Measurements from ENCODE around the gene RLN1. TPM values are rescaled to one million over a fixed set of nuclear protein-coding genes. Genes with fewer than 3 reads are reported as not detected.

RLN1 gene
- total RNA-seq, 1 donor from 2014 or later: not detected

DNA sequence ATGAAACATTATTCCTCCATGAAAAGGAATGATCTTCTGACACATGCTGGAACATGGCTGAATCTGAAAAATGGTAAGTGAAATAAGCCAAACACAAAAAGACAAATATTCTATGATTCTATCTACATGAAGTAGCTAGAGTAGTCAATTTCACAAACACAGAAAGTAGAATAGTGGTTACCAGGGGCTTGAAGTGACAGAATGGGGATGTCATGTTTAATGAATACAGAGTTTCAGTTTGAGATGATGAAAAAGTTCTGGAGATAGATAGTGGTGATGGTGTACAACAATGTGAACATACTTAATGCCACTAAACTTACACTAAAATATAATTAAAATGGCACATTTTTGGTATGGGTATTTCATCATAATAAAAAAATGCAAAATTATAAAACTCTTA is 53.4 kb downstream of the RLN1 start:
- Histone ChIP-seq H3K9ac (ENCODE audit: low read length) (no peak overlapping the region), H3K4me2 (ENCODE audit: low read length) (no peak overlapping the region), H3K9me3 (ENCODE audit: insufficient read depth, low read depth, low read length) (no peaks in the 10 kb centered on the region), H3K27me3 (ENCODE audit: insufficient read depth, low read length) (no peaks in the 10 kb centered on the region), H3K79me2 (ENCODE audit: insufficient read depth, low read length) (no peaks in the 10 kb centered on the region), H4K20me1 (ENCODE audit: insufficient read depth, low read length) (no peaks in the 10 kb centered on the region), H3K4me1 (ENCODE audit: insufficient read depth, low read length) (no peaks in the 10 kb centered on the region), H3K36me3 (ENCODE audit: insufficient read depth, low read length) (no peaks in the 10 kb centered on the region), H2AFZ (ENCODE audit: low read depth, low read length) (no peak overlapping the region), H3K27ac (ENCODE audit: low read depth, low read length) (no peak overlapping the region), H3K4me3 (ENCODE audit: insufficient read depth, low read depth, low read length) (no peak overlapping the region)
- Mint-ChIP-seq H3K9me3 (ENCODE audit: unreplicated experiment) (peaks cover 1% of the 10 kb centered on the region), H3K36me3 (ENCODE audit: low read depth, unreplicated experiment) (peaks cover 2% of the 10 kb centered on the region), H3K4me1 (ENCODE audit: low read depth, unreplicated experiment) (no peaks in the 10 kb centered on the region), H3K4me3 (ENCODE audit: unreplicated experiment) (no peak overlapping the region), H3K27me3 (ENCODE audit: low read depth, unreplicated experiment) (no peaks in the 10 kb centered on the region), H3K27ac (ENCODE audit: unreplicated experiment) (no peak overlapping the region)
- no peak for TF ChIP-seq EZH2 (IDR thresholded peaks at IDR 0.05; ENCODE audit: insufficient read depth, low read length)
- TF ChIP-seq, protein P1, sequence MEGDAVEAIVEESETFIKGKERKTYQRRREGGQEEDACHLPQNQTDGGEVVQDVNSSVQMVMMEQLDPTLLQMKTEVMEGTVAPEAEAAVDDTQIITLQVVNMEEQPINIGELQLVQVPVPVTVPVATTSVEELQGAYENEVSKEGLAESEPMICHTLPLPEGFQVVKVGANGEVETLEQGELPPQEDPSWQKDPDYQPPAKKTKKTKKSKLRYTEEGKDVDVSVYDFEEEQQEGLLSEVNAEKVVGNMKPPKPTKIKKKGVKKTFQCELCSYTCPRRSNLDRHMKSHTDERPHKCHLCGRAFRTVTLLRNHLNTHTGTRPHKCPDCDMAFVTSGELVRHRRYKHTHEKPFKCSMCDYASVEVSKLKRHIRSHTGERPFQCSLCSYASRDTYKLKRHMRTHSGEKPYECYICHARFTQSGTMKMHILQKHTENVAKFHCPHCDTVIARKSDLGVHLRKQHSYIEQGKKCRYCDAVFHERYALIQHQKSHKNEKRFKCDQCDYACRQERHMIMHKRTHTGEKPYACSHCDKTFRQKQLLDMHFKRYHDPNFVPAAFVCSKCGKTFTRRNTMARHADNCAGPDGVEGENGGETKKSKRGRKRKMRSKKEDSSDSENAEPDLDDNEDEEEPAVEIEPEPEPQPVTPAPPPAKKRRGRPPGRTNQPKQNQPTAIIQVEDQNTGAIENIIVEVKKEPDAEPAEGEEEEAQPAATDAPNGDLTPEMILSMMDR (IDR thresholded peaks at IDR 0.05; ENCODE audit: insufficient read depth, low read depth, low read length): no peak
- DNase-seq (ENCODE audit: low read depth) (no peak), FAIRE-seq (no peak)

Other genes starting within 250 kb of the RLN1 start
- not detected in 2 replicates for gene INSL6, start 154.2 kb downstream of the RLN1 start, total RNA-seq
- gene INSL4, start 108.5 kb downstream of the RLN1 start, total RNA-seq: 0.11 TPM in 1 of 2 replicates, not detected in the other
- gene RLN2, start 35.2 kb downstream of the RLN1 start, total RNA-seq: 0.52 and 0.55 TPM in 2 replicates
- gene PLGRKT, start 98.0 kb upstream of the RLN1 start, total RNA-seq: 10.6 and 14.7 TPM in 2 replicates
- gene CD274, start 110.7 kb upstream of the RLN1 start, total RNA-seq: 20.5 and 21.4 TPM in 2 replicates
- gene PDCD1LG2, start 170.7 kb upstream of the RLN1 start, total RNA-seq: 8.8 and 9.4 TPM in 2 replicates

Measured in astrocyte (in vitro differentiated cells and primary cell).